GM18907 (cell line): Measurements from ENCODE around the gene UBB.
"Not testable (repeated sequence)": the region's sequence is repeated elsewhere in the genome, so short reads cannot be mapped to it uniquely, and the experiment has no call there.

ENCODE experiments used
- ATAC-seq: cut with Tn5 transposase; IDR thresholded peaks from one replicate; pipeline ENCODE4 v1.9.1; 2021; ENCODE audit warnings: mild to moderate bottlenecking, moderate library complexity; ENCODE audit not compliant: unreplicated experiment

Gene UBB

GRCh38 chr17:16374146-16374938 lies 6.5 kb upstream of the UBB start:
- ATAC-seq, result no peak

- no peak for ATAC-seq
Measured at GRCh38 chr17:16377941-16378341, 3.0 kb upstream of the UBB start.

GRCh38 chr17:16378636-16379282 lies 2.1 kb upstream of the UBB start:
- no peak for ATAC-seq

GRCh38 chr17:16379654-16380053 lies 1.2 kb upstream of the UBB start:
- ATAC-seq, result no peak

GRCh38 chr17:16381496-16381820 lies 567 bp downstream of the UBB start:
- ATAC-seq, result peak; percentile 7

GRCh38 chr17:16383216-16383615 lies 2.3 kb downstream of the UBB start:
- no peak for ATAC-seq

- no peak for ATAC-seq
Measured at GRCh38 chr17:16383772-16384287, 2.9 kb downstream of the UBB start.

GRCh38 chr17:16384557-16384956 lies 3.7 kb downstream of the UBB start:
- ATAC-seq, result no peak

GRCh38 chr17:16386126-16386507 lies 5.2 kb downstream of the UBB start:
- not testable (repeated sequence) for ATAC-seq

GRCh38 chr17:16391451-16391850 lies 10.6 kb downstream of the UBB start:
- no peak for ATAC-seq

GRCh38 chr17:16392491-16392890 lies 11.6 kb downstream of the UBB start:
- not testable (repeated sequence) for ATAC-seq

- not testable (repeated sequence) for ATAC-seq
Measured at GRCh38 chr17:16395887-16396286, 15.0 kb downstream of the UBB start.

GRCh38 chr17:16396693-16397092 lies 15.8 kb downstream of the UBB start:
- ATAC-seq, result not testable (repeated sequence)

- ATAC-seq, result peak; percentile 86
Measured at GRCh38 chr17:16398270-16399267, 17.7 kb downstream of the UBB start.

GRCh38 chr17:16403847-16404246 lies 23.0 kb downstream of the UBB start:
- not testable (repeated sequence) for ATAC-seq

- no peak for ATAC-seq
Measured at GRCh38 chr17:16406742-16407674, 26.1 kb downstream of the UBB start.

- ATAC-seq, result peak; percentile 91
Measured at GRCh38 chr17:16407911-16408588, 27.2 kb downstream of the UBB start.

- peak; percentile 51 for ATAC-seq
Measured at GRCh38 chr17:16415031-16415924, 34.4 kb downstream of the UBB start, which contains the start of gene TRPV2. TSS of gene TRPV2 (plus strand) at chr17:16415571. CDS start at chr17:16417669, 2,098 bp downstream.
